Middle frontal gyrus (tissue), 1 donor: ENCODE results near the gene CCSER1.
"Not testable (repeated sequence)": the region's sequence is repeated elsewhere in the genome, so short reads cannot be mapped to it uniquely, and the experiment has no call there.

Source experiments
- DNase-seq: peaks from one replicate; pipeline ENCODE4 v3.0.0-alpha.2; 2015; ENCODE audit warnings: low spot score; ENCODE audit errors: extremely low spot score

Gene CCSER1

GRCh38 chr4:90425893-90426292 lies 298.7 kb downstream of the CCSER1 start:
- DNase-seq: no peak

- no peak for DNase-seq
Observed at GRCh38 chr4:90438522-90438921, 311.3 kb downstream of the CCSER1 start.

GRCh38 chr4:90441770-90442169 lies 314.6 kb downstream of the CCSER1 start:
- DNase-seq: no peak

- DNase-seq: no peak
Observed at GRCh38 chr4:90442619-90443018, 315.4 kb downstream of the CCSER1 start.

GRCh38 chr4:90443231-90443630 lies 316.0 kb downstream of the CCSER1 start:
- no peak for DNase-seq

- no peak for DNase-seq
Observed at GRCh38 chr4:90444904-90445303, 317.7 kb downstream of the CCSER1 start.

- DNase-seq: no peak
Observed at GRCh38 chr4:90445380-90445779, 318.2 kb downstream of the CCSER1 start.

GRCh38 chr4:90449626-90450025 lies 322.4 kb downstream of the CCSER1 start:
- DNase-seq: no peak

GRCh38 chr4:90456891-90457290 lies 329.7 kb downstream of the CCSER1 start:
- no peak for DNase-seq

- DNase-seq: no peak
Observed at GRCh38 chr4:90457817-90458216, 330.6 kb downstream of the CCSER1 start.

- DNase-seq: no peak
Observed at GRCh38 chr4:90458576-90458975, 331.4 kb downstream of the CCSER1 start.

- DNase-seq: no peak
Observed at GRCh38 chr4:90474484-90474883, 347.3 kb downstream of the CCSER1 start.

GRCh38 chr4:90476019-90476418 lies 348.8 kb downstream of the CCSER1 start:
- DNase-seq: no peak

GRCh38 chr4:90476586-90476985 lies 349.4 kb downstream of the CCSER1 start:
- DNase-seq: no peak

GRCh38 chr4:90484894-90485293 lies 357.7 kb downstream of the CCSER1 start:
- DNase-seq: not testable (repeated sequence)

- no peak for DNase-seq
Observed at GRCh38 chr4:90486346-90486745, 359.2 kb downstream of the CCSER1 start.

GRCh38 chr4:90495211-90495610 lies 368.0 kb downstream of the CCSER1 start:
- DNase-seq: no peak

GRCh38 chr4:90495936-90496335 lies 368.7 kb downstream of the CCSER1 start:
- DNase-seq: no peak

- DNase-seq: no peak
Observed at GRCh38 chr4:90498175-90498574, 371.0 kb downstream of the CCSER1 start.

- DNase-seq: no peak
Observed at GRCh38 chr4:90503677-90504076, 376.5 kb downstream of the CCSER1 start.

- no peak for DNase-seq
Observed at GRCh38 chr4:90515191-90515590, 388.0 kb downstream of the CCSER1 start.

GRCh38 chr4:90528551-90528950 lies 401.4 kb downstream of the CCSER1 start:
- no peak for DNase-seq

- DNase-seq: no peak
Observed at GRCh38 chr4:90536408-90536807, 409.2 kb downstream of the CCSER1 start.

- DNase-seq: no peak
Observed at GRCh38 chr4:90537491-90537890, 410.3 kb downstream of the CCSER1 start.
